Naive thymus-derived CD8-positive, alpha-beta T cell (primary cell): ENCODE results near the gene LAMA5. TPM values are rescaled to one million over a fixed set of nuclear protein-coding genes. Genes with fewer than 3 reads are reported as not detected.

Source experiments
- ATAC-seq, 2 donors: fragments of 150-1000 bp; cut with Tn5 transposase in 1 of 2; sonication (Bioruptor Pico), chemical (Tn5 transposase) in 1 of 2; 1 replicate in 1 of 2; 2 replicates in 1 of 2; pipeline ENCODE4 v1.10.0; 2021; ENCODE audit warnings: mild to moderate bottlenecking in 2 of 2, moderate library complexity in 2 of 2
- POLR2A ChIA-PET: fragments of 350-600 bp; sonication (Branson Sonifier 250); formaldehyde crosslinking; loops from one replicate; lab custom pipeline; 2021; ENCODE audit warnings: antibody characterized with exemption; lab: Charles Lee
- DNase-seq, 10 donors: peaks; one replicate each; pipeline versions ENCODE4 v3.0.0 to v3.0.0-alpha.2; 2020 to 2022
- H3K27ac Mint-ChIP-seq, 10 donors: one replicate each; pipeline ENCODE4 v1.8.0; 2020 to 2022; ENCODE audit warnings: mild to moderate bottlenecking in 10 of 10, mixed read lengths in 10 of 10, moderate library complexity in 4 of 10, inconsistent platforms in 1 of 10
- H3K27me3 Mint-ChIP-seq, 5 donors: one replicate each; pipeline ENCODE4 v1.8.0; 2021 to 2022; ENCODE audit warnings: mixed read lengths in 5 of 5
- H3K36me3 Mint-ChIP-seq, 3 donors: one replicate each; pipeline ENCODE4 v1.8.0; 2020 to 2022; ENCODE audit warnings: mixed read lengths in 3 of 3, mild to moderate bottlenecking in 2 of 3, inconsistent platforms in 1 of 3
- H3K4me1 Mint-ChIP-seq, 4 donors: one replicate each; pipeline ENCODE4 v1.8.0; 2021 to 2022; ENCODE audit warnings: mixed read lengths in 4 of 4
- H3K4me3 Mint-ChIP-seq, 10 donors: one replicate each; pipeline ENCODE4 v1.8.0; 2020 to 2022; ENCODE audit warnings: mild to moderate bottlenecking in 10 of 10, mixed read lengths in 10 of 10, moderate library complexity in 6 of 10, inconsistent platforms in 1 of 10
- H3K9me3 Mint-ChIP-seq, 9 donors: one replicate each; pipeline ENCODE4 v1.8.0; 2020 to 2022; ENCODE audit warnings: mixed read lengths in 9 of 9, mild to moderate bottlenecking in 3 of 9, inconsistent platforms in 1 of 9, moderate library complexity in 1 of 9
- polyA plus RNA-seq, 3 donors: library from polyadenylated mRNA; unstranded; fragments of 300-500 nt; fragmentation: Illumina TruSeq; gene quantifications; one replicate each; pipeline ENCODE4 v1.2.3, GENCODE V29; 2021
- total RNA-seq, 8 experiments: library from RNA in 2 of 8; stranded (reverse) in 2 of 8; gene quantifications; one replicate each; pipeline ENCODE4 v1.2.3 and lab custom pipeline; 2021 to 2026

LAMA5 gene
- total and polyA plus RNA-seq, 5 experiments from 2014 or later, result 0.27 to 4.0 (median 2.5) TPM; not detected in 2

GRCh38 chr20:62303340-62304226, 63.5 kb downstream of the LAMA5 start:
- peak; percentile 7 to 16 for ATAC-seq

GRCh38 chr20:62303062-62303339, 64.1 kb downstream of the LAMA5 start:
- H3K9me3 Mint-ChIP-seq, result no peaks in the 10 kb centered on the region
- ATAC-seq (no peak), DNase-seq (no peak)
- H3K4me3 Mint-ChIP-seq, result peak overlapping the region; percentile 73 to 99 (median 95)
- H3K27ac Mint-ChIP-seq, result peak overlapping the region in 7 of 10 donors; percentile 62 to 97 (median 95)
- no peaks in the 10 kb centered on the region for H3K27me3 Mint-ChIP-seq
- H3K36me3 Mint-ChIP-seq, result peaks cover 0 to 20% (median 3%) of the 10 kb centered on the region in 3 donors
- POLR2A ChIA-PET, result interaction anchor here (1.3 kb wide), 2 partner anchors 83 to 84 kb away, joined by 5 to 6 read pairs; partner anchors contain the start of gene RPS21
- H3K4me1 Mint-ChIP-seq, result peaks cover 15 to 40% (median 28%) of the 10 kb centered on the region in 4 donors

More at GRCh38 chr20:62303340-62304226, 63.5 kb downstream of the LAMA5 start:
- Mint-ChIP-seq H3K4me1 (peaks cover 15 to 40% (median 28%) of the 10 kb centered on the region in 4 donors), H3K4me3 (peak overlapping the region; percentile 81 to 95 (median 88)), H3K9me3 (no peaks in the 10 kb centered on the region), H3K36me3 (peaks cover 0 to 26% (median 3%) of the 10 kb centered on the region in 3 donors), H3K27ac (peak overlapping the region in 8 of 10 donors; percentile 60 to 93 (median 78)), H3K27me3 (no peaks in the 10 kb centered on the region)
- POLR2A ChIA-PET, result interaction anchor here (1.3 kb wide), 1 partner anchor 83 kb away, joined by 5 read pairs; the partner anchor contains the start of gene RPS21
- no peak for DNase-seq

DNA sequence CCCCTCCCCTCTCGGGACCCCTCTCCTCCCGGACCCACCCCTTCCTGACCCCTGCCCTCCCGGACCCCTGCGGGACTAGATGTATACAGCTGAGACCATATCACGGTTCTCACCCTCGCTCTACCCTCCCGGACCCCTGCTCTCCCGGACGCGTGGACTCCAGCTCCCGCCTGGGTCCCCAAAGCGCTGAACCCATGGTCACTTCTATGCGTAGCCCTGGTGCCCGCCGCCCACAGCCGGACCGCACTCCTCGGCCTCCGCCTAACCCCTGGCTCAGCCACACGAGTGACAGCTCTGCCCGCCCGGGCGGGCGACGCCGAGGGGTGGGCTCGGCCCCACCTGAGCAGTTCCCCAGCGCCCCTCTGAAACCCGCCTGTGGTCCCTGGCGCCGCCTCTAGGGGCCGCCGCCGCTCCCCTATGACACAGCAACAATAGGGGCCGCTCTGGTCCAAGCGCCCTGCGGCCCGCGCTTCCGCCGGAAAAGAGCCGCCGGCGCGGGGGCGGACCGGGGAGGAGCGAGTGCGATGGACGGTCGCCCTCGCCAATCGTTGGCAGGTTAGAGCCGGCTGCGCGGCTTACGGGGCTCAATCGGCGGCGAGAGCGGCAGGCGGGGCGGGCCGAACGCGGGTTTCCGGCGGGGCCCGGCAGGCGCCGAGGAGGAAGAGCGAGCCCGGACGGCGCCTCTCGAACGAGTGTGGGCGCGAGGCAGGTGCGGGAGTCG, 64.6 kb downstream of the LAMA5 start, which contains the start of gene ADRM1:
ADRM1 (plus strand) TSS at position 657 of the 721 bp plus-strand sequence. CDS start 572 bp downstream, outside the sequence.
- H3K36me3 Mint-ChIP-seq, result peaks cover 0 to 18% (median 3%) of the 10 kb centered on the region in 3 donors
- H3K27me3 Mint-ChIP-seq, result no peaks in the 10 kb centered on the region
- peak within 1 kb of the TSS; percentile 89 to 99 (median 95) for H3K4me3 Mint-ChIP-seq
- no peaks in the 10 kb centered on the region for H3K9me3 Mint-ChIP-seq
- ATAC-seq, result peak; percentile 87
- peaks cover 15 to 40% (median 28%) of the 10 kb centered on the region in 4 donors for H3K4me1 Mint-ChIP-seq
- POLR2A ChIA-PET, result interaction anchor here (0.6 to 1.3 kb wide), 4 partner anchors 11 to 1633 kb away, joined by 3 to 6 read pairs (median 4); partner anchors contain the start of gene RPS21
- peak within 1 kb of the TSS; percentile 93 to 98 (median 98) for H3K27ac Mint-ChIP-seq
- peak; percentile 92 to 97 (median 95) for DNase-seq

- peak overlapping the region; percentile 93 to 98 (median 98) for H3K27ac Mint-ChIP-seq
- H3K4me3 Mint-ChIP-seq, result peak overlapping the region; percentile 89 to 99 (median 95)
- peak; percentile 73 to 91 (median 82) for DNase-seq
- peaks cover 0 to 12% (median 3%) of the 10 kb centered on the region in 3 donors for H3K36me3 Mint-ChIP-seq
- H3K9me3 Mint-ChIP-seq, result no peaks in the 10 kb centered on the region
- no peaks in the 10 kb centered on the region for H3K27me3 Mint-ChIP-seq
- peak; percentile 52 to 61 for ATAC-seq
- H3K4me1 Mint-ChIP-seq, result peaks cover 15 to 40% (median 28%) of the 10 kb centered on the region in 4 donors
- POLR2A ChIA-PET, result interaction anchor here (0.6 to 1.3 kb wide), 4 partner anchors 10 to 1633 kb away, joined by 3 to 6 read pairs (median 4); partner anchors contain the start of gene RPS21
Measured at GRCh38 chr20:62301773-62302340, 65.3 kb downstream of the LAMA5 start.

GRCh38 chr20:62301111-62301668, 65.9 kb downstream of the LAMA5 start:
- no peaks in the 10 kb centered on the region for H3K9me3 Mint-ChIP-seq
- peaks cover 15 to 38% (median 28%) of the 10 kb centered on the region in 4 donors for H3K4me1 Mint-ChIP-seq
- H3K4me3 Mint-ChIP-seq, result peak overlapping the region in 8 of 10 donors; percentile 22 to 97 (median 50)
- H3K27me3 Mint-ChIP-seq, result no peaks in the 10 kb centered on the region
- H3K36me3 Mint-ChIP-seq, result peaks cover 0 to 7% (median 3%) of the 10 kb centered on the region in 3 donors
- peak overlapping the region in 2 of 10 donors; percentile 71 to 93 for H3K27ac Mint-ChIP-seq
- no peak for ATAC-seq
- POLR2A ChIA-PET, result no interaction called here
- DNase-seq, result no peak

DNA sequence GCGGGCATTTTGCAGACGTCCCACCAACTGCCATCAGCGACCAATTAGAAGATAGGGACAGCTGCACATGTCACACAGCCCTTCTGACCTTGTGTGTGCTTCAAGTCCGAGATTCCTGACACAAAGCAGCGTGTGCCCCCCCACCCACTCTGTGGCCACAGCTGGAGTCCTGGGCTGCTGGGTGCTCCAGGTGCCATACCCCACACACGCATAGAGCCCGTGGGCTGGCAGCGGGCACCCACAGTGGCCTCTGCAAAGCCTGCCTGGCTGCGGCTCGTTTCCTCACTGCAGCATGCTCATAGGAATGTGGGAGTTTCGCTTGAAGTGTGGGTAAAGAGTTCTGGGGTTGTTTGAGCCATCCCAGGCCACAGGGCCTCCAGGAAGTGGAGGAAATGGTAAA, 66.8 kb downstream of the LAMA5 start:
- POLR2A ChIA-PET, result no interaction called here
- Mint-ChIP-seq H3K4me3 (no peak overlapping the region), H3K27ac (no peak overlapping the region), H3K9me3 (no peaks in the 10 kb centered on the region), H3K27me3 (no peaks in the 10 kb centered on the region), H3K36me3 (peaks cover 0 to 6% (median 0%) of the 10 kb centered on the region in 3 donors), H3K4me1 (peaks cover 12 to 30% (median 23%) of the 10 kb centered on the region in 4 donors)
- DNase-seq (no peak), ATAC-seq (no peak)

DNA sequence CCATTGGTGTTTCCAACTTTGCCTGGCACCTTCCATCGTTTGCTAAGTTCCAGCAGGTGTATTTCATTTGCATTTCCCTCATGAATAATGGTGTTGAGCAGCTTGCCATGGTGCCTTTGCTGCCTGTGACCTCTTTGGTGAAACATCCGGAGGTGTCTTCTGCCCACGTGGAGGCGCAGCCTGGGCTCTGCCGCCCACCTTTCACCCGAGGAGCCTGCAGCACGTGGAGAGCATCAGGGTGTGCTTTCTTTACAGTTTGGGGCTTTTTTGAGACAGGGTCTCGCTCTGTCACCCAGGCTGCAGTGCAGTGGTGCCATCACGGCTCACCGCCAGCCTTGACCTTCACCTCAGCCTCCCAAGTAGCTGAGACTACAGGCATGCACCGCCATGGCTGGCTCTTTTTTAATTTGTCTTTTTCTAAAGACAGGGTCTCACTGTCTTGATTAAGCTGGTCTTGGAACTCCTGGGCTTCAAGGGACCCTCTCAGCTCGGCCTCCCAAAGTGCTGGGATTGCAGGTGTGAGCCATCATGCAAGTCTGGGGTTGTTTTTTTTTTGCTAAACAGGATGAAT, 67.4 kb downstream of the LAMA5 start:
- Mint-ChIP-seq H3K9me3 (no peaks in the 10 kb centered on the region), H3K4me3 (no peak overlapping the region), H3K36me3 (peaks cover 0 to 12% (median 0%) of the 10 kb centered on the region in 3 donors), H3K27ac (no peak overlapping the region), H3K27me3 (no peaks in the 10 kb centered on the region), H3K4me1 (peaks cover 12 to 24% (median 18%) of the 10 kb centered on the region in 4 donors)
- POLR2A ChIA-PET, result interaction anchor here (0.6 to 0.7 kb wide), 2 partner anchors 110 to 288 kb away, joined by 5 to 9 read pairs; no protein-coding TSS in a partner anchor
- DNase-seq (no peak), ATAC-seq (no peak)

GRCh38 chr20:62298577-62299249, 68.4 kb downstream of the LAMA5 start:
- no peak for DNase-seq
- H3K27ac Mint-ChIP-seq, result no peak overlapping the region

GRCh38 chr20:62297449-62298227, 69.5 kb downstream of the LAMA5 start:
- H3K27ac Mint-ChIP-seq, result no peak overlapping the region
- ATAC-seq (no peak), DNase-seq (no peak)
- peak overlapping the region in 1 of 10 donors; percentile 4 for H3K4me3 Mint-ChIP-seq
- POLR2A ChIA-PET, result no interaction called here
- H3K27me3 Mint-ChIP-seq, result no peaks in the 10 kb centered on the region
- H3K4me1 Mint-ChIP-seq, result peaks cover 6 to 10% (median 8%) of the 10 kb centered on the region in 4 donors
- no peaks in the 10 kb centered on the region for H3K9me3 Mint-ChIP-seq
- H3K36me3 Mint-ChIP-seq, result peaks cover 0 to 28% (median 0%) of the 10 kb centered on the region in 3 donors

More at GRCh38 chr20:62298577-62299249, 68.4 kb downstream of the LAMA5 start:
- Mint-ChIP-seq H3K9me3 (no peaks in the 10 kb centered on the region), H3K4me3 (no peak overlapping the region), H3K27me3 (no peaks in the 10 kb centered on the region), H3K4me1 (peaks cover 6 to 14% (median 9%) of the 10 kb centered on the region in 4 donors), H3K36me3 (peaks cover 0 to 21% (median 0%) of the 10 kb centered on the region in 3 donors)
- no peak for ATAC-seq
- POLR2A ChIA-PET, result interaction anchor here (0.6 kb wide), 1 partner anchor 111 kb away, joined by 9 read pairs; no protein-coding TSS in a partner anchor

- no peaks in the 10 kb centered on the region for H3K9me3 Mint-ChIP-seq
- ATAC-seq, result no peak
- H3K36me3 Mint-ChIP-seq, result peaks cover 0 to 31% (median 0%) of the 10 kb centered on the region in 3 donors
- H3K27me3 Mint-ChIP-seq, result no peaks in the 10 kb centered on the region
- H3K27ac Mint-ChIP-seq, result no peak overlapping the region
- H3K4me1 Mint-ChIP-seq, result peaks cover 2 to 13% (median 7%) of the 10 kb centered on the region in 4 donors
- H3K4me3 Mint-ChIP-seq, result no peak overlapping the region
- DNase-seq, result no peak
- POLR2A ChIA-PET, result no interaction called here
Measured at GRCh38 chr20:62296724-62297448, 70.2 kb downstream of the LAMA5 start.
